ENCODE results near the gene SLC11A1.

SLC11A1 gene

GRCh38 chr2:218392459-218392858 lies 10.4 kb downstream of the SLC11A1 start:
- DNase-seq (ENCODE audit: low spot score) (no peak), ATAC-seq (ENCODE audit: low read depth) (no peak)
- Histone ChIP-seq H3K36me3 (ENCODE audit: low read depth) (no peaks in the 10 kb centered on the region), H3K27me3 (ENCODE audit: insufficient read depth, poor library complexity, severe bottlenecking) (no peaks in the 10 kb centered on the region), H3K9me3 (ENCODE audit: severe bottlenecking) (no peaks in the 10 kb centered on the region), H3K4me3 (ENCODE audit: severe bottlenecking) (no peak overlapping the region), H3K27ac (ENCODE audit: poor library complexity, severe bottlenecking) (no peak overlapping the region), H3K4me1 (ENCODE audit: insufficient read depth, poor library complexity, severe bottlenecking) (peaks cover 2% of the 10 kb centered on the region)
- TF ChIP-seq, protein P1, sequence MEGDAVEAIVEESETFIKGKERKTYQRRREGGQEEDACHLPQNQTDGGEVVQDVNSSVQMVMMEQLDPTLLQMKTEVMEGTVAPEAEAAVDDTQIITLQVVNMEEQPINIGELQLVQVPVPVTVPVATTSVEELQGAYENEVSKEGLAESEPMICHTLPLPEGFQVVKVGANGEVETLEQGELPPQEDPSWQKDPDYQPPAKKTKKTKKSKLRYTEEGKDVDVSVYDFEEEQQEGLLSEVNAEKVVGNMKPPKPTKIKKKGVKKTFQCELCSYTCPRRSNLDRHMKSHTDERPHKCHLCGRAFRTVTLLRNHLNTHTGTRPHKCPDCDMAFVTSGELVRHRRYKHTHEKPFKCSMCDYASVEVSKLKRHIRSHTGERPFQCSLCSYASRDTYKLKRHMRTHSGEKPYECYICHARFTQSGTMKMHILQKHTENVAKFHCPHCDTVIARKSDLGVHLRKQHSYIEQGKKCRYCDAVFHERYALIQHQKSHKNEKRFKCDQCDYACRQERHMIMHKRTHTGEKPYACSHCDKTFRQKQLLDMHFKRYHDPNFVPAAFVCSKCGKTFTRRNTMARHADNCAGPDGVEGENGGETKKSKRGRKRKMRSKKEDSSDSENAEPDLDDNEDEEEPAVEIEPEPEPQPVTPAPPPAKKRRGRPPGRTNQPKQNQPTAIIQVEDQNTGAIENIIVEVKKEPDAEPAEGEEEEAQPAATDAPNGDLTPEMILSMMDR (IDR thresholded peaks at IDR 0.05; ENCODE audit: poor library complexity, severe bottlenecking), result no peak

DNA sequence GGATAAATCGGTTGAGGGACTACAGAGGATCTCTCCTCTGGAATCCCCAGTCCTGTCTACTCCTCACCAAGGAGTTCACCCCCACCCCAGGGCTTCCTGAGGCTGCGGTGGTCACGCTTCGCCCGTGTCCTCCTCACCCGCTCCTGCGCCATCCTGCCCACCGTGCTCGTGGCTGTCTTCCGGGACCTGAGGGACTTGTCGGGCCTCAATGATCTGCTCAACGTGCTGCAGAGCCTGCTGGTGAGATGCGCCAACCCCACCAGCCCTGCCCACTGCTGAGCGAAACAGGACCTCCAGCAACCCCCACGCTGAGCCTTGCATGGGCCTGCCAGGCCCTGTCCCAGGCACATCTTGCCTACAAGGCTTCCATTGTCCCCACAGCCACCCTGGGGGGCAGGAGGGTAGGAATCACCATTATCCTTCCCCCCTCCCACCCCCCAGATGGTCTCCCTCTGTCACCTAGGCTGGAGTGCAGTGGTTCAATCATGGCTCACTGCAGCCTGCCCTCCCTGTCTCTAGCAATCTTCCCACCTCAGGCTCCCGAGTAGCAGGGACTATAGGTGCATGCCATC lies 10.9 kb downstream of the SLC11A1 start:
- Histone ChIP-seq H3K4me1 (ENCODE audit: insufficient read depth, poor library complexity, severe bottlenecking) (no peaks in the 10 kb centered on the region), H3K27me3 (ENCODE audit: insufficient read depth, poor library complexity, severe bottlenecking) (no peaks in the 10 kb centered on the region), H3K4me3 (ENCODE audit: severe bottlenecking) (no peak overlapping the region), H3K36me3 (ENCODE audit: low read depth) (no peaks in the 10 kb centered on the region), H3K9me3 (ENCODE audit: severe bottlenecking) (no peaks in the 10 kb centered on the region), H3K27ac (ENCODE audit: poor library complexity, severe bottlenecking) (no peak overlapping the region)
- ATAC-seq (ENCODE audit: low read depth) (no peak), DNase-seq (ENCODE audit: low spot score) (no peak)
- TF ChIP-seq, protein P1 (IDR thresholded peaks at IDR 0.05; ENCODE audit: poor library complexity, severe bottlenecking), result no peak

- TF ChIP-seq, protein P1 (IDR thresholded peaks at IDR 0.05; ENCODE audit: poor library complexity, severe bottlenecking), result no peak
- Histone ChIP-seq H3K27ac (ENCODE audit: poor library complexity, severe bottlenecking) (no peak overlapping the region), H3K36me3 (ENCODE audit: low read depth) (no peaks in the 10 kb centered on the region), H3K4me1 (ENCODE audit: insufficient read depth, poor library complexity, severe bottlenecking) (no peaks in the 10 kb centered on the region), H3K27me3 (ENCODE audit: insufficient read depth, poor library complexity, severe bottlenecking) (no peaks in the 10 kb centered on the region), H3K9me3 (ENCODE audit: severe bottlenecking) (no peaks in the 10 kb centered on the region), H3K4me3 (ENCODE audit: severe bottlenecking) (no peak overlapping the region)
- DNase-seq (ENCODE audit: low spot score), result no peak
- no peak for ATAC-seq (ENCODE audit: low read depth)
Observed at GRCh38 chr2:218393750-218394290, 11.7 kb downstream of the SLC11A1 start.

- TF ChIP-seq, protein P1 (IDR thresholded peaks at IDR 0.05; ENCODE audit: poor library complexity, severe bottlenecking), result no peak
- Histone ChIP-seq H3K36me3 (ENCODE audit: low read depth) (no peaks in the 10 kb centered on the region), H3K4me3 (ENCODE audit: severe bottlenecking) (no peak overlapping the region), H3K4me1 (ENCODE audit: insufficient read depth, poor library complexity, severe bottlenecking) (no peaks in the 10 kb centered on the region), H3K27ac (ENCODE audit: poor library complexity, severe bottlenecking) (no peak overlapping the region), H3K27me3 (ENCODE audit: insufficient read depth, poor library complexity, severe bottlenecking) (no peaks in the 10 kb centered on the region), H3K9me3 (ENCODE audit: severe bottlenecking) (no peaks in the 10 kb centered on the region)
- ATAC-seq (ENCODE audit: low read depth), result no peak
- no peak for DNase-seq (ENCODE audit: low spot score)
Observed at GRCh38 chr2:218394298-218395089, 12.4 kb downstream of the SLC11A1 start.

DNA sequence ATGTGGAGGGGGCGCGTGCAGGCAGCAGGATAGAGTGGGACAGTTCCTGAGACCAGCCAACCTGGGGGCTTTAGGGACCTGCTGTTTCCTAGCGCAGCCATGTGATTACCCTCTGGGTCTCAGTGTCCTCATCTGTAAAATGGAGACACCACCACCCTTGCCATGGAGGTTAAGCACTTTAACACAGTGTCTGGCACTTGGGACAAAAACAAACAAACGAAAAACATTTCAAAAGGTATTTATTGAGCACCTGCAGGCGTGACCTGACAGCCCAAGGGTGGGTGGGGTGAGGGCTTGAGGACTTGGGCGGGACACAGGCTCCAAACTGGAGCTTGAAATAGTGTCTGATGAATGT lies 13.0 kb downstream of the SLC11A1 start:
- no peak overlapping the region for H3K27ac ChIP-seq (ENCODE audit: poor library complexity, severe bottlenecking)
- no peak overlapping the region for H3K4me3 ChIP-seq (ENCODE audit: severe bottlenecking)
- DNase-seq (ENCODE audit: low spot score) (no peak), ATAC-seq (ENCODE audit: low read depth) (no peak)
- TF ChIP-seq, protein P1 (IDR thresholded peaks at IDR 0.05; ENCODE audit: poor library complexity, severe bottlenecking), result no peak
- H3K36me3 ChIP-seq (ENCODE audit: low read depth), result no peaks in the 10 kb centered on the region
- H3K9me3 ChIP-seq (ENCODE audit: severe bottlenecking), result no peaks in the 10 kb centered on the region
- H3K27me3 ChIP-seq (ENCODE audit: insufficient read depth, poor library complexity, severe bottlenecking), result no peaks in the 10 kb centered on the region
- no peaks in the 10 kb centered on the region for H3K4me1 ChIP-seq (ENCODE audit: insufficient read depth, poor library complexity, severe bottlenecking)
